Measurements from ENCODE around the gene SIRPB2.

Gene SIRPB2

GRCh38 chr20:1427457-1428054, 63.7 kb downstream of the SIRPB2 start:
- intact Hi-C loops (cut with DNase I) = no loop called here

GRCh38 chr20:1426231-1426849, 64.9 kb downstream of the SIRPB2 start:
- intact Hi-C loops (cut with DNase I) = no loop called here

More at GRCh38 chr20:1427457-1428054, 63.7 kb downstream of the SIRPB2 start:
- peak in 1 of 42 donors; percentile 19 for DNase-seq

More at GRCh38 chr20:1426231-1426849, 64.9 kb downstream of the SIRPB2 start:
- DNase-seq = peak in 1 of 42 donors; percentile 25
